Endodermal cell (in vitro differentiated cells): ENCODE results near the gene ERMARD. TPM values are rescaled to one million over a fixed set of nuclear protein-coding genes. Genes with fewer than 3 reads are reported as not detected.

Experiments used
- DNase-seq: peaks from one replicate; pipeline ENCODE4 v3.0.0-alpha.2; 2017
- H3K27ac ChIP-seq: 2 replicates; pipeline ENCODE4 v1.5.1; 2013; ENCODE audit warnings: mild to moderate bottlenecking, low read depth, low read length, moderate library complexity
- H3K27me3 ChIP-seq: 2 replicates; pipeline ENCODE4 v1.6.1; 2013; ENCODE audit warnings: mild to moderate bottlenecking, low read length, moderate library complexity; ENCODE audit not compliant: insufficient read depth, control insufficient read depth, poor library complexity, severe bottlenecking
- H3K36me3 ChIP-seq: 2 replicates; pipeline ENCODE4 v1.7.0; 2013; ENCODE audit warnings: mild to moderate bottlenecking, low read length, moderate library complexity; ENCODE audit not compliant: control insufficient read depth, insufficient read depth
- H3K4me1 ChIP-seq: one replicate; pipeline ENCODE4 v1.7.0; 2013; ENCODE audit warnings: low read length; ENCODE audit not compliant: control insufficient read depth, insufficient read depth
- H3K4me3 ChIP-seq: 2 replicates; pipeline ENCODE4 v1.5.1; 2013; ENCODE audit warnings: mild to moderate bottlenecking, low read length, moderate library complexity
- H3K9ac ChIP-seq: 2 replicates; pipeline ENCODE4 v1.6.1; 2013; ENCODE audit warnings: mild to moderate bottlenecking, low read length, moderate library complexity; ENCODE audit not compliant: poor library complexity, severe bottlenecking; ENCODE audit errors: extremely low read depth
- H3K9me3 ChIP-seq: 2 replicates; pipeline ENCODE4 v1.6.1; 2013; ENCODE audit warnings: mild to moderate bottlenecking, low read length, moderate library complexity; ENCODE audit not compliant: control insufficient read depth
- H3K27ac Mint-ChIP-seq: 2 replicates; pipeline ENCODE4 v1.8.0; 2020; ENCODE audit warnings: mixed read lengths
- H3K27me3 Mint-ChIP-seq: 2 replicates; pipeline ENCODE4 v1.8.0; 2021; ENCODE audit warnings: mild to moderate bottlenecking, mixed read lengths; ENCODE audit not compliant: insufficient read depth
- H3K36me3 Mint-ChIP-seq: 2 replicates; pipeline ENCODE4 v1.8.0; 2020; ENCODE audit warnings: low read depth, mixed read lengths
- H3K4me1 Mint-ChIP-seq: 2 replicates; pipeline ENCODE4 v1.8.0; 2020; ENCODE audit warnings: mixed read lengths
- H3K4me3 Mint-ChIP-seq: 2 replicates; pipeline ENCODE4 v1.8.0; 2020; ENCODE audit warnings: mild to moderate bottlenecking, moderate library complexity, mixed read lengths
- H3K9me3 Mint-ChIP-seq: 2 replicates; pipeline ENCODE4 v1.8.0; 2020; ENCODE audit warnings: mild to moderate bottlenecking, mixed read lengths
- WGBS, 2 experiments: methylation state at CpG; one replicate each; pipeline versions ENCODE4 v1.1.5 to v1.1.7; 2013; ENCODE audit warnings: missing lambda C conversion rate in 2 of 2, mixed read lengths in 1 of 2; ENCODE audit not compliant: insufficient coverage in 1 of 2, insufficient read length in 1 of 2; 5-methylcytosine and 5-hydroxymethylcytosine counted together
- total RNA-seq, 2 donors: library from RNA; stranded (reverse); fragmentation: NEBNext Ultra II Directional in 1 of 2; extraction: Animal tissue kit (Norgen Biotek cat#: 25700) in 1 of 2; gene quantifications; 2 replicates in 1 of 2; 3 replicates in 1 of 2; pipeline ENCODE4 v1.2.1, GENCODE V29; 2021
- TF ChIP-seq, protein P1 (sequence below): fragments of 200-600 bp; sonication (generic); conservative IDR thresholded peaks from 2 replicates; pipeline ENCODE4 v1.5.0; 2021; ENCODE audit warnings: antibody characterized with exemption, mild to moderate bottlenecking

Gene ERMARD
- total RNA-seq, 2 donors from 2014 or later, result 14.4 to 24.2 TPM

DNA sequence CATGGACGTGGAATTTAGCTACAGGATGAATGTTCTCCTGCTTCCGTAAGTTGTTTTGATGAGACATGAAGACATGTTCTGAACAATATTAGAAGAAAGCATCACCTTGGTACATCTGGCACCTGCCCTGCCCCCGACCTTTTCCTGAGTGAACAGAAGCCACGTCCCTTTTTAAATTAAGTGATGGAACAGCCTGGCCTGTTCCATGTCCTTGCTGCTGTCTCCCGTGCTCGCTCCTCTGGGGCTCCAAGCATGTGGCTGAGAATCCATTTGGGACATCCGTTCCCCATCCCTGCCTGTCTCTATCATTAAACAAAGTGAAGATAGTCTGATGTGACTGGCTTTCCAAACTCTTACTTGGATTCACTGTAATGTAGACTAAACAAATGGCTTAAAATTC is 36.4 kb downstream of the ERMARD start:
- no peak overlapping the region for H3K27ac Mint-ChIP-seq
- 92 to 93% methylated on average over 7 of the region's 7 CpGs for WGBS, 2 experiments
- peak; percentile 14 for DNase-seq
- H3K4me3 Mint-ChIP-seq, result no peak overlapping the region
- Histone ChIP-seq H3K36me3 (no peaks in the 10 kb centered on the region), H3K4me1 (peaks cover 4% of the 10 kb centered on the region), H3K4me3 (no peak overlapping the region), H3K27ac (no peak overlapping the region), H3K9me3 (no peaks in the 10 kb centered on the region), H3K27me3 (peaks cover 6% of the 10 kb centered on the region), H3K9ac (no peak overlapping the region)
- TF ChIP-seq, protein P1, sequence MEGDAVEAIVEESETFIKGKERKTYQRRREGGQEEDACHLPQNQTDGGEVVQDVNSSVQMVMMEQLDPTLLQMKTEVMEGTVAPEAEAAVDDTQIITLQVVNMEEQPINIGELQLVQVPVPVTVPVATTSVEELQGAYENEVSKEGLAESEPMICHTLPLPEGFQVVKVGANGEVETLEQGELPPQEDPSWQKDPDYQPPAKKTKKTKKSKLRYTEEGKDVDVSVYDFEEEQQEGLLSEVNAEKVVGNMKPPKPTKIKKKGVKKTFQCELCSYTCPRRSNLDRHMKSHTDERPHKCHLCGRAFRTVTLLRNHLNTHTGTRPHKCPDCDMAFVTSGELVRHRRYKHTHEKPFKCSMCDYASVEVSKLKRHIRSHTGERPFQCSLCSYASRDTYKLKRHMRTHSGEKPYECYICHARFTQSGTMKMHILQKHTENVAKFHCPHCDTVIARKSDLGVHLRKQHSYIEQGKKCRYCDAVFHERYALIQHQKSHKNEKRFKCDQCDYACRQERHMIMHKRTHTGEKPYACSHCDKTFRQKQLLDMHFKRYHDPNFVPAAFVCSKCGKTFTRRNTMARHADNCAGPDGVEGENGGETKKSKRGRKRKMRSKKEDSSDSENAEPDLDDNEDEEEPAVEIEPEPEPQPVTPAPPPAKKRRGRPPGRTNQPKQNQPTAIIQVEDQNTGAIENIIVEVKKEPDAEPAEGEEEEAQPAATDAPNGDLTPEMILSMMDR, result no peak
- H3K9me3 Mint-ChIP-seq, result no peaks in the 10 kb centered on the region
- H3K27me3 Mint-ChIP-seq, result peaks cover 26% of the 10 kb centered on the region
- H3K36me3 Mint-ChIP-seq, result peaks cover 10% of the 10 kb centered on the region
- H3K4me1 Mint-ChIP-seq, result peaks cover 10% of the 10 kb centered on the region

DNA sequence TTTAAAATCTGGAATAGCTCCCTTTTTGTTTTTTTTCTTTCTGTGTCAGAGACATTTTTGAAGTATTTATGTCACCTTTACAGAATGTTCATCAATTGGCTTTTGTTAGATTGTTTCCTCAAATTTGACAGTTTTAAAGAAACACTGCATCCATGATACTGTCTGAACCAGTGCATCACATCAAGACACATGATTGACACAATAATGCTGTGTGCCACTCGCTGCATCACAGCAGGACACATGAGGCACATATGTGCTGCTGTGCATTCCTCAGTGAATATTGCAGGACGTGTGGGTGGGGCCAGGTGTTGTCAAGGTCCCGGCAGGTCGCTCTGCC is 37.4 kb downstream of the ERMARD start:
- H3K9me3 ChIP-seq, result no peaks in the 10 kb centered on the region
- Mint-ChIP-seq H3K36me3 (peaks cover 4% of the 10 kb centered on the region), H3K4me3 (no peak overlapping the region), H3K27ac (no peak overlapping the region), H3K4me1 (peaks cover 15% of the 10 kb centered on the region), H3K9me3 (no peaks in the 10 kb centered on the region), H3K27me3 (peaks cover 26% of the 10 kb centered on the region)
- peaks cover 4% of the 10 kb centered on the region for H3K4me1 ChIP-seq
- H3K27ac ChIP-seq, result no peak overlapping the region
- no peak overlapping the region for H3K4me3 ChIP-seq
- DNase-seq, result no peak
- 95 to 100% methylated on average over 3 to 4 of the region's 4 CpGs for WGBS, 2 experiments
- H3K9ac ChIP-seq, result no peak overlapping the region
- peaks cover 6% of the 10 kb centered on the region for H3K27me3 ChIP-seq
- TF ChIP-seq, protein P1, result no peak
- no peaks in the 10 kb centered on the region for H3K36me3 ChIP-seq

DNA sequence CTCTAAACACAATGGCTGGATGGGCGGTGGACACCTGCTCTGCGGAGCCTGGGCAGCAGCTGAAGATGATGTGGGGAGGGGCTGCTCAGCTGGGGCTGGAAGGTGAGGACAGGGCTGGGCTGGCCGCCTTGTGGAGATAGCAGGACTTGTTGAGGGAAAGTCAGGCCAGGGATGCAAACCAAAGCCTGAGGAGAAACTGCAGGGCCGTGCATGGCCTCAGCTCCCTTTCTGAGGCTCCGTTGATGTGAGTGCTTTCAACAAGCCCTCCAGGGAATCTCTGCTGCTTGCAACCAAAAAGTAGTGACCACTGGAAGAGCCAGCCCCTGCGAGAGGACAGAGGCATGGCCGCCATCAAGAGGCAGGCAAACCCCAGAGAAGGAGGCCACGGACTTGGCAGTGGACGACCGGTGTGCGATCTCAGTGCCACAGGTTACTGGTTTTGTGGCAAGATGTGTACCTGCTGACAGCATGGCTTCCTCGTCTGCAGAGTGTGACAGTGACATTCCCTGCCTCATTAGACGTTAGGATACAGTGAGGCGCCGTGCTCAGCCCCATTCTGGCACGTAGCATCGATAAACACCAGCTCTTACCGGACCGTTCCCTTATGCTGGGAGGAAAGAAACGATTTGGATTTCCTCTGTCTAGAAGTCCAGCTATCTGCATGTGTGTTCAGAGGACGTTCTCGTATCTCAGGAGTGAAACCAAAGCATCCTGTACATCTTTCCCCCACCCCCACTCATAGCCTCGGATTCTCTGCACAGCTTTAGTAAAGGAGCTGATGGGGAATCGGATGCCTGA is 37.9 kb downstream of the ERMARD start:
- Mint-ChIP-seq H3K4me1 (peaks cover 15% of the 10 kb centered on the region), H3K36me3 (no peaks in the 10 kb centered on the region), H3K27ac (no peak overlapping the region), H3K27me3 (peaks cover 26% of the 10 kb centered on the region), H3K4me3 (peak overlapping the region; percentile 62), H3K9me3 (no peaks in the 10 kb centered on the region)
- H3K27ac ChIP-seq, result no peak overlapping the region
- no peak overlapping the region for H3K9ac ChIP-seq
- peak overlapping the region; percentile 79 for H3K4me3 ChIP-seq
- H3K36me3 ChIP-seq, result no peaks in the 10 kb centered on the region
- WGBS, 2 experiments, result 90 to 93% methylated on average over 18 to 24 of the region's 24 CpGs
- DNase-seq, result peak; percentile 66
- H3K27me3 ChIP-seq, result peaks cover 6% of the 10 kb centered on the region
- H3K9me3 ChIP-seq, result no peaks in the 10 kb centered on the region
- H3K4me1 ChIP-seq, result peaks cover 4% of the 10 kb centered on the region
- TF ChIP-seq, protein P1, result peak; percentile 45
